Smooth muscle cell (in vitro differentiated cells): ENCODE data around the gene OR6B1. TPM values are rescaled to one million over a fixed set of nuclear protein-coding genes. Genes with fewer than 3 reads are reported as not detected.

Experiments
- DNase-seq: peaks from one replicate; lab custom pipeline; 2025; ENCODE audit not compliant: unreplicated experiment; lab: John Stamatoyannopoulos, UW
- H2AFZ ChIP-seq: fragments of 200-600 bp; sonication (generic); 2 replicates; pipeline ENCODE4 v1.6.0; 2016; ENCODE audit warnings: antibody characterized with exemption, low read depth, mild to moderate bottlenecking
- H3F3A ChIP-seq: fragments of 200-600 bp; sonication (generic); 2 replicates; pipeline ENCODE4 v1.6.0; 2017; ENCODE audit warnings: antibody characterized with exemption, low read depth
- H3K27ac ChIP-seq: fragments of 200-600 bp; sonication (generic); 2 replicates; pipeline ENCODE4 v1.5.1; 2016; ENCODE audit warnings: low read depth, mild to moderate bottlenecking
- H3K27me3 ChIP-seq: fragments of 200-600 bp; sonication (generic); 2 replicates; pipeline ENCODE4 v1.6.1; 2016; ENCODE audit warnings: low read depth, mild to moderate bottlenecking
- H3K36me3 ChIP-seq: fragments of 200-600 bp; sonication (generic); 2 replicates; pipeline ENCODE4 v1.5.1; 2016; ENCODE audit warnings: low read depth
- H3K4me1 ChIP-seq: fragments of 200-600 bp; sonication (generic); 2 replicates; pipeline ENCODE4 v1.5.1; 2016; ENCODE audit warnings: low read depth
- H3K4me2 ChIP-seq: fragments of 200-600 bp; sonication (generic); 2 replicates; pipeline ENCODE4 v1.6.0; 2016; ENCODE audit warnings: mild to moderate bottlenecking
- H3K4me3 ChIP-seq: fragments of 200-600 bp; sonication (generic); 2 replicates; pipeline ENCODE4 v1.5.1; 2016; ENCODE audit warnings: mild to moderate bottlenecking
- H3K79me2 ChIP-seq: fragments of 200-600 bp; sonication (generic); 2 replicates; pipeline ENCODE4 v1.6.0; 2016; ENCODE audit warnings: low read depth, mild to moderate bottlenecking
- H3K9ac ChIP-seq: fragments of 200-600 bp; sonication (generic); 2 replicates; pipeline ENCODE4 v1.6.0; 2016; ENCODE audit warnings: low read depth
- H3K9me3 ChIP-seq: fragments of 200-600 bp; sonication (generic); replicated peaks from 2 replicates; pipeline ENCODE4 v1.5.1; 2016; ENCODE audit warnings: low read depth
- H4K20me1 ChIP-seq: fragments of 200-600 bp; sonication (generic); 2 replicates; pipeline ENCODE4 v1.6.0; 2016; ENCODE audit warnings: low read depth
- WGBS: methylation state at CpG from one replicate; pipeline ENCODE4 v1.1.7; 2016; ENCODE audit warnings: low lambda C conversion rate; 5-methylcytosine and 5-hydroxymethylcytosine counted together
- polyA plus RNA-seq: library from polyadenylated mRNA; unstranded; fragments of >200 nt; fragmentation: Nextera tagmentation; extraction: Ambion mirVana; gene quantifications from 2 replicates; pipeline ENCODE4 v1.2.1, GENCODE V29; 2016
- total RNA-seq: library from RNA; depleted of rRNA; stranded (reverse); fragments of >200 nt; gene quantifications from 2 replicates; pipeline ENCODE4 v1.2.3, GENCODE V29; 2014
- TF ChIP-seq, protein P1 (sequence below): fragments of 200-600 bp; sonication (generic); IDR thresholded peaks from 2 replicates; pipeline ENCODE4 v1.5.1; 2017; ENCODE audit warnings: borderline replicate concordance, mild to moderate bottlenecking, antibody characterized with exemption; ENCODE audit not compliant: insufficient read depth, poor library complexity, severe bottlenecking

The OR6B1 gene
- total and polyA plus RNA-seq, 2 experiments from 2014 or later, result not detected

DNA sequence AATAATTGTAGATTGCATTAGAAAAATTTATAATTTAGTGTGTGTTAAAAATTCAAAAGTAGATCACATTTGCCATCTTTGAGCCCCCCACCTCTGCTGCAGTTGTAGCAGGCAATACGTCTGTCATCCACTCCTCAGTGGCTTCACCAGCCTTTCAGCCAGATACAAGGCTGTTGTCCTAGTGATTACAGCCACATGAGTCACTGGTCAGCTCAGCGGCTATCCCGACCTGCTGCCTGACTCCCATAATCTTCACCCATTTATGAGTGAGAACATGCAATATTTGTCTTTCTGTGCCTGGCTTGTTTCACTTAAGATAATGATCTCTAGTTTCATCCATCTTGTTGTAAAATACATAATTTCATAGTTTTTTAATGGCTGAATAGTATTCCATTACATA lies 57.8 kb downstream of the OR6B1 start:
- Histone ChIP-seq H3K4me3 (no peak overlapping the region), H3K27me3 (no peaks in the 10 kb centered on the region), H3K9me3 (no peaks in the 10 kb centered on the region), H3K27ac (no peak overlapping the region), H3K79me2 (no peaks in the 10 kb centered on the region), H4K20me1 (no peaks in the 10 kb centered on the region), H3F3A (no peaks in the 10 kb centered on the region), H3K36me3 (no peaks in the 10 kb centered on the region), H2AFZ (no peak overlapping the region), H3K4me2 (no peak overlapping the region), H3K4me1 (no peaks in the 10 kb centered on the region), H3K9ac (no peak overlapping the region)
- TF ChIP-seq, protein P1, sequence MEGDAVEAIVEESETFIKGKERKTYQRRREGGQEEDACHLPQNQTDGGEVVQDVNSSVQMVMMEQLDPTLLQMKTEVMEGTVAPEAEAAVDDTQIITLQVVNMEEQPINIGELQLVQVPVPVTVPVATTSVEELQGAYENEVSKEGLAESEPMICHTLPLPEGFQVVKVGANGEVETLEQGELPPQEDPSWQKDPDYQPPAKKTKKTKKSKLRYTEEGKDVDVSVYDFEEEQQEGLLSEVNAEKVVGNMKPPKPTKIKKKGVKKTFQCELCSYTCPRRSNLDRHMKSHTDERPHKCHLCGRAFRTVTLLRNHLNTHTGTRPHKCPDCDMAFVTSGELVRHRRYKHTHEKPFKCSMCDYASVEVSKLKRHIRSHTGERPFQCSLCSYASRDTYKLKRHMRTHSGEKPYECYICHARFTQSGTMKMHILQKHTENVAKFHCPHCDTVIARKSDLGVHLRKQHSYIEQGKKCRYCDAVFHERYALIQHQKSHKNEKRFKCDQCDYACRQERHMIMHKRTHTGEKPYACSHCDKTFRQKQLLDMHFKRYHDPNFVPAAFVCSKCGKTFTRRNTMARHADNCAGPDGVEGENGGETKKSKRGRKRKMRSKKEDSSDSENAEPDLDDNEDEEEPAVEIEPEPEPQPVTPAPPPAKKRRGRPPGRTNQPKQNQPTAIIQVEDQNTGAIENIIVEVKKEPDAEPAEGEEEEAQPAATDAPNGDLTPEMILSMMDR, result no peak
- WGBS, result 4% methylated on average over 3 of the region's 3 CpGs
- no peak for DNase-seq

Other genes starting within 250 kb of the OR6B1 start
- 1.9 TPM in 1 of 2 replicates, not detected in the other for gene CTAGE6, start 242.6 kb upstream of the OR6B1 start, total RNA-seq
- gene CTAGE6, start 242.6 kb upstream of the OR6B1 start, polyA plus RNA-seq, result 0.21 TPM in 1 of 2 replicates, not detected in the other
- 177 and 237 TPM in 2 replicates for gene TCAF1, start 98.1 kb upstream of the OR6B1 start, total RNA-seq
- gene TCAF1, start 98.1 kb upstream of the OR6B1 start, polyA plus RNA-seq, result 108 and 147 TPM in 2 replicates
- gene OR2F2, start 65.1 kb upstream of the OR6B1 start, total RNA-seq, result not detected in 2 replicates
- not detected in 2 replicates for gene OR2F2, start 65.1 kb upstream of the OR6B1 start, polyA plus RNA-seq
- gene OR2F1, start 45.5 kb upstream of the OR6B1 start, total RNA-seq, result not detected in 2 replicates
- not detected in 2 replicates for gene OR2F1, start 45.5 kb upstream of the OR6B1 start, polyA plus RNA-seq
- not detected in 2 replicates for gene OR2A5, start 48.6 kb downstream of the OR6B1 start, total RNA-seq
- not detected in 2 replicates for gene OR2A5, start 48.6 kb downstream of the OR6B1 start, polyA plus RNA-seq
- gene OR2A25, start 69.5 kb downstream of the OR6B1 start, total RNA-seq, result not detected in 2 replicates
- not detected in 2 replicates for gene OR2A25, start 69.5 kb downstream of the OR6B1 start, polyA plus RNA-seq
- gene OR2A12, start 86.0 kb downstream of the OR6B1 start, total RNA-seq, result not detected in 2 replicates
- not detected in 2 replicates for gene OR2A12, start 86.0 kb downstream of the OR6B1 start, polyA plus RNA-seq
- gene OR2A2, start 109.3 kb downstream of the OR6B1 start, total RNA-seq, result not detected in 2 replicates
- not detected in 2 replicates for gene OR2A2, start 109.3 kb downstream of the OR6B1 start, polyA plus RNA-seq
- gene OR2A14, start 122.9 kb downstream of the OR6B1 start, total RNA-seq, result not detected in 2 replicates
- not detected in 2 replicates for gene OR2A14, start 122.9 kb downstream of the OR6B1 start, polyA plus RNA-seq
- 1.2 and 1.8 TPM in 2 replicates for gene CTAGE4, start 183.1 kb downstream of the OR6B1 start, total RNA-seq
- 0.61 and 1.4 TPM in 2 replicates for gene CTAGE4, start 183.1 kb downstream of the OR6B1 start, polyA plus RNA-seq
- 4.7 and 6.7 TPM in 2 replicates for gene ARHGEF35, start 195.5 kb downstream of the OR6B1 start, total RNA-seq
- gene ARHGEF35, start 195.5 kb downstream of the OR6B1 start, polyA plus RNA-seq, result 4.2 and 7.5 TPM in 2 replicates
- 0.40 TPM in 1 of 2 replicates, not detected in the other for gene OR2A42, start 239.3 kb downstream of the OR6B1 start, total RNA-seq
- gene OR2A42, start 239.3 kb downstream of the OR6B1 start, polyA plus RNA-seq, result 0.11 TPM in 1 of 2 replicates, not detected in the other